Common myeloid progenitor, CD34-positive (primary cell): ENCODE data around the gene HES7.

Experiments used
- CTCF ChIA-PET: fragments of 350-600 bp; sonication (Branson Sonifier 250); formaldehyde crosslinking; loops from one replicate; lab custom pipeline; 2021; ENCODE audit warnings: antibody characterized with exemption; lab: Charles Lee
- POLR2A ChIA-PET: fragments of 350-600 bp; sonication (Branson Sonifier 250); formaldehyde crosslinking; loops from one replicate; lab custom pipeline; 2021; ENCODE audit warnings: antibody characterized with exemption; lab: Charles Lee
- DNase-seq, 3 donors: peaks; one replicate each; pipeline versions ENCODE4 v3.0.0 to v3.0.0-alpha.2; 2013
- H3K27ac ChIP-seq, 2 experiments: 1 replicate in 1 of 2; 2 replicates in 1 of 2; pipeline ENCODE4 v1.7.0; 2013; ENCODE audit warnings: inconsistent platforms in 2 of 2, low read length in 2 of 2, mild to moderate bottlenecking in 2 of 2, low read depth in 1 of 2, moderate library complexity in 1 of 2; ENCODE audit not compliant: severe bottlenecking in 2 of 2, insufficient read depth in 1 of 2, poor library complexity in 1 of 2
- H3K27me3 ChIP-seq, 5 experiments: replicated peaks in 2 of 5; 1 replicate in 3 of 5; 2 replicates in 2 of 5; pipeline versions ENCODE4 v1.6.1 to v1.7.0; 2013; ENCODE audit warnings: low read length in 4 of 5, mild to moderate bottlenecking in 2 of 5, moderate library complexity in 2 of 5, inconsistent platforms in 1 of 5; ENCODE audit not compliant: insufficient read depth in 5 of 5, control insufficient read depth in 4 of 5
- H3K36me3 ChIP-seq, 4 experiments: 1 replicate in 2 of 4; 2 replicates in 2 of 4; pipeline versions ENCODE4 v1.6.1 to v1.7.0; 2013; ENCODE audit warnings: low read length in 3 of 4, control low read depth in 1 of 4, mild to moderate bottlenecking in 1 of 4; ENCODE audit not compliant: control insufficient read depth in 4 of 4, insufficient read depth in 4 of 4
- H3K4me1 ChIP-seq, 4 experiments: 1 replicate in 3 of 4; 2 replicates in 1 of 4; pipeline versions ENCODE4 v1.6.1 to v1.7.1; 2013; ENCODE audit warnings: low read length in 3 of 4, mild to moderate bottlenecking in 3 of 4, control low read depth in 1 of 4, inconsistent platforms in 1 of 4, moderate library complexity in 1 of 4; ENCODE audit not compliant: control insufficient read depth in 4 of 4, insufficient read depth in 4 of 4; ENCODE audit errors: control extremely low read depth in 1 of 4
- H3K4me3 ChIP-seq, 7 experiments: 1 replicate in 4 of 7; 2 replicates in 3 of 7; pipeline versions ENCODE4 v1.5.1 to v1.7.0; 2013; ENCODE audit warnings: mild to moderate bottlenecking in 7 of 7, low read length in 6 of 7, moderate library complexity in 6 of 7, inconsistent platforms in 2 of 7, low read depth in 2 of 7, control low read depth in 1 of 7; ENCODE audit not compliant: insufficient read depth in 4 of 7, control insufficient read depth in 1 of 7; ENCODE audit errors: extremely low read depth in 1 of 7
- H3K9me3 ChIP-seq, 5 experiments: 1 replicate in 4 of 5; 2 replicates in 1 of 5; pipeline versions ENCODE4 v1.6.1 to v1.7.1; 2013; ENCODE audit warnings: low read length in 4 of 5, mild to moderate bottlenecking in 2 of 5, inconsistent platforms in 1 of 5, low read depth in 1 of 5, moderate library complexity in 1 of 5; ENCODE audit not compliant: control insufficient read depth in 4 of 5, insufficient read depth in 2 of 5; ENCODE audit errors: control extremely low read depth in 1 of 5
- WGBS: methylation state at CpG from one replicate; pipeline ENCODE4 v1.1.5; 2013; ENCODE audit not compliant: insufficient coverage; 5-methylcytosine and 5-hydroxymethylcytosine counted together

Gene HES7

DNA sequence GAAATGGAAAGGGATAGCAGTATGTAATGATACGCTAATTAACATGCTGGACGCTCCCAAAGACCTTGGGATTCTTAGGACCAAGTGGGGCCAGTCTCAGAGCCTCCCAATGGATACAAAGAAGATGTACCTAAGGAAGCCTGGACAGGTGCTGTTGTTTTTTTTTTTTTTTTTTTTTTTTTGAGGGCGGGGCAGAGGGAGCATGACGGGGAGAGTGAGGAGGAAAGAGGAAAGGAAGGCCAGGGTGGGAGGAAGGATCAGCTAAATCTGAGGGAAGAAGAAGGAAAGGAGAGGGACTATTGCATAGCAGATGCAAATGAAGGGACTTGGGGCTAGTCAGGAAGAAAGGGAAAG, 36.3 kb upstream of the HES7 start:
- ChIA-PET POLR2A (interaction anchor here (0.7 to 5.0 kb wide), 3 partner anchors 13 to 38 kb away, joined by 3 to 44 read pairs (median 3); no protein-coding TSS in a partner anchor), CTCF (interaction anchor here (1.5 to 19.3 kb wide), 6 partner anchors 13 to 100 kb away, joined by 4 to 292 read pairs (median 9); partner anchors contain the start of genes HES7 and PER1)
- Histone ChIP-seq H3K4me1 (peaks cover 10 to 63% (median 56%) of the 10 kb centered on the region in 4 experiments), H3K27ac (no peak overlapping the region), H3K36me3 (peaks cover 0 to 28% (median 18%) of the 10 kb centered on the region in 4 experiments), H3K9me3 (no peaks in the 10 kb centered on the region), H3K4me3 (no peak overlapping the region), H3K27me3 (no peaks in the 10 kb centered on the region)
- 90% methylated on average over 4 of the region's 4 CpGs for WGBS
- no peak for DNase-seq

DNA sequence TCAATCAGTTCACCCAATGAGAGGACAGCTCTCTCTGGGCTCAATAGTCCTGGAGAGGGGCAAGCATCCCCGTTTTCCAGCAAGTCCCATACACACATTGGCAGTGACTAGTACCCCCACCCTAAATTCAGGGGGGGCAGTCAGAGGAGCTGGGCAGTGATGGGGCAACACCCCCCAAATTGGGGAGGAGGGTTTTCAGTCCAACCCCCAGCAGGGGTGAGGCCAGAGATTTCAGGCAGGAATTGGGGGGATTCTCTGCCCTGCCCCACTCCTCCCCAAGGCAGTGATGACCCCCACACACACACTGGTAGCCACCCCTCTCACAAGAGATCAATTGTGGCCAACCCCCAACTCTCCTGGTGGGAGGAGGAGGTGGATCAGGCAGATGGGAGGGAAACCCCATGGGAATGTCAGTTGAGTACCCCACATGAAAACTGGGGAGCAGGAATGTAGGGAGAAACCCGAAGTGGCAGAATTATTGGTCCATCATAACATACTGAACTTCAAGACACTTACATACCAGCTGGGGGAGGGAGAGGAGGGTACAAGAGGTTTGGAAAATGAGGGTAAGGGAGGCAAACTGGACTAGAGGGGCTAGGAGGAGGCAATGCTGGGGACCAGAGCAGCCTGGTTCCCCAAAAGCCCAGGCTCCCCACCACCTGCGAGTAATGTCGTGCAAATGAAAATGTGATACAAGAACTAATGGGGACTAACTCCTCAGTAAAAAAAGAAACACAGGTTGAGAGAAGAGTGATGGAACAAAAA, 35.7 kb upstream of the HES7 start:
- H3K36me3 ChIP-seq: peaks cover 0 to 28% (median 18%) of the 10 kb centered on the region in 4 experiments
- 100% methylated on average over 1 of the region's 4 CpGs for WGBS
- H3K27me3 ChIP-seq: no peaks in the 10 kb centered on the region
- POLR2A ChIA-PET: interaction anchor here (0.8 to 5.0 kb wide), 6 partner anchors 9 to 28 kb away, joined by 3 to 44 read pairs (median 3); no protein-coding TSS in a partner anchor
- no peak overlapping the region for H3K27ac ChIP-seq
- DNase-seq: no peak
- no peak overlapping the region for H3K4me3 ChIP-seq
- H3K4me1 ChIP-seq: peaks cover 14 to 63% (median 58%) of the 10 kb centered on the region in 4 experiments
- CTCF ChIA-PET: interaction anchor here (1.4 to 19.3 kb wide), 8 partner anchors 10 to 100 kb away, joined by 3 to 292 read pairs (median 6); partner anchors contain the start of genes HES7 and PER1
- H3K9me3 ChIP-seq: no peaks in the 10 kb centered on the region

DNA sequence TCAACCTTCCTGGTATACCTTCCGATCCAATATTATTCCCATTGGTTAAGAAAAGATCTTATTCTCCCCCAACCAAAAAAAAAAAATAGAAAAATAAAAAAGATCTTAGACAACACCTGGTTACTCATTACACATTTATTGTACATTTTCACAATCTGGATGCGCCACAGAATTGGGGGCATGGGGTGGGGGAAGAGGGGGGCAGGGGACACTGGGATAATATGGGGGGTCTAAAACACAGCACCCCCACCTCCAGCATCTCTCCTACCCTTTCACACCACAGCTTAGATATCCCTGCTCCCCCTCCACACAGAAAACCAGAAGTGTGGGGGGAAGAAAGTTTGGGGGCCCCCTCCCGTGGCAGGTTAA, 35.1 kb upstream of the HES7 start:
- H3K27me3 ChIP-seq: no peaks in the 10 kb centered on the region
- peaks cover 0 to 28% (median 18%) of the 10 kb centered on the region in 4 experiments for H3K36me3 ChIP-seq
- H3K4me3 ChIP-seq: no peak overlapping the region
- H3K27ac ChIP-seq: no peak overlapping the region
- H3K9me3 ChIP-seq: no peaks in the 10 kb centered on the region
- WGBS: no CpG with 5 or more reads among the region's 3 CpGs
- H3K4me1 ChIP-seq: peaks cover 13 to 63% (median 58%) of the 10 kb centered on the region in 4 experiments
- no peak for DNase-seq
- CTCF ChIA-PET: interaction anchor here (0.6 to 19.3 kb wide), 10 partner anchors 11 to 556 kb away, joined by 3 to 292 read pairs (median 5); partner anchors contain the start of genes HES7 and PER1
- POLR2A ChIA-PET: interaction anchor here (0.8 to 3.6 kb wide), 6 partner anchors 8 to 29 kb away, joined by 3 to 33 read pairs (median 3); no protein-coding TSS in a partner anchor

- Histone ChIP-seq H3K4me3 (peak overlapping the region in 3 of 7 experiments; percentile 5 to 54 (median 46)), H3K36me3 (peaks cover 0 to 28% (median 18%) of the 10 kb centered on the region in 4 experiments), H3K27me3 (no peaks in the 10 kb centered on the region), H3K9me3 (no peaks in the 10 kb centered on the region), H3K27ac (peak overlapping the region in 1 of 2 experiments; percentile 49), H3K4me1 (peaks cover 10 to 63% (median 58%) of the 10 kb centered on the region in 4 experiments)
- ChIA-PET CTCF (interaction anchor here (0.6 to 19.3 kb wide), 14 partner anchors 11 to 556 kb away, joined by 3 to 292 read pairs (median 4); partner anchors contain the start of genes HES7, PER1 and RANGRF), POLR2A (interaction anchor here (0.8 to 3.6 kb wide), 6 partner anchors 7 to 29 kb away, joined by 3 to 33 read pairs (median 3); no protein-coding TSS in a partner anchor)
- DNase-seq: peak; percentile 86 to 91 (median 87)
- 47% methylated on average over 17 of the region's 20 CpGs for WGBS
Observed at GRCh38 chr17:8158267-8159031, 34.5 kb upstream of the HES7 start.

DNA sequence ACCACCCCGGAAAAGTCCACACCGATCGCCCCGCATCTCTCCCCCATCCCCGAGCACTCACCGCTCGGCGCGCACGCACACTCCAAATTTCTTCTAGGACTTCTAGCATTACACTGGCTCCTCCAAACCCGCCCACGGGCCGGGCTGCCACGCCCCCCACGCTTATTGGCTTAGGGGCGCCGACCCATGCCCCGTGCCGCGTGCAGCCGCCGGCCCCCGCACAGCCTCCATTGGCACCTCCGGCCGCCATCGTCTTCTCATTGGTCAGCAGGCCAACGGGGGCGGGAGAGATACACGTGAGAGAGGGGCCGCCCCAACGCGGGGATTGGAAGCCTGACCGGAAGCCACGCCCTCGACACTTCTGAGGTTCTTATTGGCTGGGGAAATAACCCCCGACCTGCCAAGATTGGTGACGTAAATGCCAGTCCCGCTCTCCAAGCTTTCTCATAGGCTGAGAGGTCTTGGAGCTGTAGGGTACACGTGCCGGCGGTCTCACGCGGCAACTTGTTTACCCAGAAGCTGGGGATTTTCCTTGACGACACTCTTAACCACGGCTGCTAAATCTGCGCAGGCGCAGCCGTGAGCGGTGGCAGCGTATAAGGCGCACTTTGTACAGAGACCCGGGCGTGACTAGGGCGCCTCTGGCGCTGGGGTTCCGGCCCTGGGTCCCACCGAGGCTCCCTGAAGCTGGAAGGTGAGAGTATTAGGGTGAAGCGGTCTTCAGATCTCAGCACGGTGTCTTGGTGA, 32.5 kb upstream of the HES7 start:
- Histone ChIP-seq H3K27ac (peak overlapping the region; percentile 91 to 96), H3K36me3 (peaks cover 0 to 25% (median 16%) of the 10 kb centered on the region in 4 experiments), H3K9me3 (no peaks in the 10 kb centered on the region), H3K4me3 (peak overlapping the region; percentile 61 to 88 (median 73)), H3K27me3 (no peaks in the 10 kb centered on the region), H3K4me1 (peaks cover 15 to 68% (median 65%) of the 10 kb centered on the region in 4 experiments)
- under 1% methylated on average over 55 of the region's 59 CpGs for WGBS
- POLR2A ChIA-PET: interaction anchor here (0.5 to 4.3 kb wide), 9 partner anchors 10 to 81 kb away, joined by 3 to 33 read pairs (median 5); no protein-coding TSS in a partner anchor
- DNase-seq: peak; percentile 100
- CTCF ChIA-PET: interaction anchor here (0.5 to 19.3 kb wide), 7 partner anchors 15 to 96 kb away, joined by 3 to 292 read pairs (median 4); partner anchors contain the start of gene PER1

GRCh38 chr17:8155996-8156245, 32.0 kb upstream of the HES7 start:
- Histone ChIP-seq H3K4me3 (peak overlapping the region; percentile 61 to 88 (median 73)), H3K27ac (peak overlapping the region; percentile 91 to 96), H3K4me1 (peaks cover 15 to 68% (median 65%) of the 10 kb centered on the region in 4 experiments), H3K27me3 (no peaks in the 10 kb centered on the region), H3K36me3 (peaks cover 0 to 20% (median 13%) of the 10 kb centered on the region in 4 experiments), H3K9me3 (no peaks in the 10 kb centered on the region)
- 0% methylated on average over 8 of the region's 11 CpGs for WGBS
- POLR2A ChIA-PET: interaction anchor here (2.2 to 4.3 kb wide), 3 partner anchors 12 to 17 kb away, joined by 23 to 33 read pairs (median 24); no protein-coding TSS in a partner anchor
- CTCF ChIA-PET: interaction anchor here (1.2 to 19.3 kb wide), 3 partner anchors 14 to 64 kb away, joined by 3 to 292 read pairs (median 3); partner anchors contain the start of gene PER1
- DNase-seq: no peak
